Body of pancreas (tissue), 4 donors: ENCODE measurements around the gene FKBP11.

Source experiments
- CTCF ChIP-seq, 7 experiments: fragments of 450-650 bp in 4 of 7; fragments of 200-600 bp in 3 of 7; sonication (generic) in 3 of 7; IDR thresholded peaks; one replicate each; pipeline ENCODE4 v1.5.1; 2016 to 2019; ENCODE audit warnings: antibody characterized with exemption in 7 of 7
- POLR2A ChIP-seq, 3 donors: fragments of 450-650 bp; IDR thresholded peaks; one replicate each; pipeline ENCODE4 v1.6.1; 2016; ENCODE audit warnings: antibody characterized with exemption in 3 of 3, mild to moderate bottlenecking in 2 of 3

- TF ChIP-seq POLR2A (IDR thresholded peaks at IDR 0.05) (no peak), CTCF (IDR thresholded peaks at IDR 0.05) (no peak)
Observed at GRCh38 chr12:48968467-48968866, 43.2 kb upstream of the FKBP11 start.
